Measurements from ENCODE around the gene NRXN2. TPM values are rescaled to one million over a fixed set of nuclear protein-coding genes. Genes with fewer than 3 reads are reported as not detected.

Gene NRXN2
- total RNA-seq, 2 experiments from 2014 or later = 0.32 to 0.44 TPM

DNA sequence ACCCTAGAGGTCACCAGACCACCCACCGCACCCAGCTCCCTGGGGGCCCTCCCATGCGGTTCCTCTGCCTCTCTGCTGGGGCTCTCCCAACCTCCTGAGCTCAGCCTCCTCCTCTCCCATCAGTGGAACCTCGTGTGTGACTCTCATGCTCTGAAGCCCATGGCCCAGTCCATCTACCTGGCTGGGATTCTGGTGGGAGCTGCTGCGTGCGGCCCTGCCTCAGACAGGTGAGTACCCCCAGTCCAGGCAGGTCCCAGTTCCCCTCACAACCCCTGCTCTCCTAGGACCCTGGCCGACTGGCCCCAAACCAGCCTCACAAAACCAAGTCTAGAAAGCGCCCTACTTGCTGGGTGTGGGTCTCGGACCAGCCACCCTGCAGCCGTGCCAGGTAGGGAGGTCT is 130.3 kb downstream of the NRXN2 start:
- CTCF ChIA-PET = no interaction called here
- POLR2A ChIA-PET = no interaction called here

DNA sequence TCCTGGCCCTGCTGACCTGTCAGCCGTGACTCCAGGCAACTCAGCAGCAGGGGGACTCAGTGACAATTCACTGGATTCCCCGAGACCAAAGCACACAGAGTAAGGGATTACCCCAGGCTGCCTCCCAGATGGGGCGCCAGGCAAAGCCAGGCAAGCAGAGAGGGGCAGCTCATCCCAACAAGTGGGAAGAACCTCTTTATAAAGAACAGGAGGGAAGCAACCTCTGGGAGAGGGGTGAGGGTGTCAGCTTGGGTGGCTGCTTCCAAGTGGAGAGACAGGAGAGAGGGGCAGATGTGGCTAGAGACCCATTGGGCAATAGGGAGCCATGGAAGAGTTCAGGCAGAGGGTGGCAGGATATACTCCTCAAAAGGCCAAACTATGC is 130.8 kb downstream of the NRXN2 start:
- POLR2A ChIA-PET = no interaction called here
- CTCF ChIA-PET = no interaction called here

DNA sequence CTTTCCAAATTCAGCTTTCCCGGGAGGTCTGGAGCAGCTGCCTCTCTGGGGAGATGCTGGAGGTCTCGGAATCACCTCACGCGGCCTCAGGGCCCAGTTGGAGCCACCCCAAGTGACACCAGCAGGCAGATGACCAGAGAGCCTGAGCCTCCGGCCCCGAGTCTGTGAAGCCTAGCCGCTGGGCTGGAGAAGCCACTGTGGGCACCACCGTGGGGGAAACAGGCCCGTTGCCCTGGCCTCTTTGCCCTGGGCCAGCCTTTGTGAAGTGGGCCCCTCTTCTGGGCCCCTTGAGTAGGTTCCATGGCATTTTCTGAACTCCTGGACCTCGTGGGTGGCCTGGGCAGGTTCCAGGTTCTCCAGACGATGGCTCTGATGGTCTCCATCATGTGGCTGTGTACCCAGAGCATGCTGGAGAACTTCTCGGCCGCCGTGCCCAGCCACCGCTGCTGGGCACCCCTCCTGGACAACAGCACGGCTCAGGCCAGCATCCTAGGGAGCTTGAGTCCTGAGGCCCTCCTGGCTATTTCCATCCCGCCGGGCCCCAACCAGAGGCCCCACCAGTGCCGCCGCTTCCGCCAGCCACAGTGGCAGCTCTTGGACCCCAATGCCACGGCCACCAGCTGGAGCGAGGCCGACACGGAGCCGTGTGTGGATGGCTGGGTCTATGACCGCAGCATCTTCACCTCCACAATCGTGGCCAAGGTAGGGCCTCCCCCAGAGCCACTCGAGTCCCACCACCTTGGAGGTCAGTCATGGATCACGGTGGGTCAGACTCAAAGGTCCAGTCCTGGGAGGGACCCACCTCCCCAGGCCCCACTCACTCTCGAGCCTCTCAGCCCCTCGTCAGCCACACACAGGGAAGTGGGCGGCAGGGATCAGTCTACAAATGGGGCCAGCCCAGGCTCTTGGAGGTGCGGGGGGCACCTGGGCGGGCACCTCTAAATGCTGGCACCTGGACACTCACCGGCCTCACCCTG is 131.5 kb downstream of the NRXN2 start:
- ChIA-PET POLR2A (no interaction called here), CTCF (no interaction called here)

DNA sequence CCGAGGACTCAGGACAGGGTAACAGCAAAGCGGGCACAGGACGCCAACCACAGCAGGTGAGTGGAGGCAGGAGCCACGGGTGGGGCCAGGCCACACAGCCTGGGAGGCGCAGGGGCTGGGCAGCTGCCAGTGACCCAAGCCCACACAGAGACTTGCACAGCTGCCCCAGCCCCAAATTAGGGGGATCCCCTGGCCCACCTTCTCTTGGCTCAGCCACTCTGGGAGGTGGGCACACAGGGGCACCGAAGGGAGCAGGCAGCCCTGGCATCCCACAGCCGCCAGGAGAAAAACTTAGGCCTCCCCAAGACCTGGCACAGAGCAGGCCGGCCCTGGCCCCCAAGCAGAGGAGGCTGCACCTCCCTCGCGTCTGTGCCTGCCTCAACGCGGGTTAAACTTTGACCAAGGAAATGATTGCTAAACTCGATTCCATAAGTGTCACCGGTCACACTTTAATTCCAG is 132.2 kb downstream of the NRXN2 start, which contains the start of gene SLC22A12:
TSS of gene SLC22A12 (plus strand) at position 458 of the 459 bp plus-strand sequence. CDS start 337 bp downstream, outside the sequence.
- POLR2A ChIA-PET = no interaction called here
- CTCF ChIA-PET = no interaction called here

DNA sequence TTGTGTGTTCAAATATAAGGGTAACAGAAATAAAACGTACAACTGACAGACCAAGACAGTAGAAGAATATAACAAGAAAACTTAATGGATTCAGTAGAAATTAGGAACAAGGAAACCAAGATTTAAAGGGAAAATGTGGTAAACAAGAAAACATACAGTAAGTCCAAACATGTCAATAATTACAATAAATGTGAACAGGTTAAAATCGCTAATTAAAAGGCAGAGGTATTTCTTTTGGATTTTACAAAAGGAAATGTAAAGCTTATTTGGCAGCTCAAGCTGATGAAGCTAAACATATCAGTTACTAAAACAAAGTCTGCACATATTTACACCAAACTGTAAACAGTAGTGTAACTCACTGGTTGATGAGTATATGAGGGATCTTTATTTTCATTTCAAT is 134.3 kb downstream of the NRXN2 start:
- POLR2A ChIA-PET = no interaction called here

DNA sequence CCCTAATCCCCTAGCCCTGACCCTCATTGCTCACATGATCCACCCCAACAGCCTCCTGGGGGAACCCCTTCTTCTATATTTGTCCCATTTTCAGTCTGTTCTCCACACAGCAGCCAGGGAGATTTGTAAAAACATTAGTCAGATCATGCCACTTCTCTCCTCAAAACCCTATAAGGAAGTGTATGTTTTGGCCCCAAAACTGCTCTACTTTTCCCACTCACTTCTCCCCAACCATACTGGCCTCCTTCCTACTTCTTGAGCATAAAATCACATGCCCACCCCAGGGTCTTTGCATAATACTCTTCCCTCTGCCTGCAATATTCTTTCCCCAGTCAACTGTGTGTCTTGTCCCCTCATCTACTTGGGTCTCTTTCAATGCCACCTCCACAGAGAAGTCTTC is 136.6 kb downstream of the NRXN2 start:
- ChIA-PET POLR2A (no interaction called here), CTCF (no interaction called here)

More for the DNA sequence above, 134.3 kb downstream of the NRXN2 start:
- CTCF ChIA-PET = interaction anchor here (0.6 kb wide), 1 partner anchor 1449 kb away, joined by 3 read pairs; no protein-coding TSS in a partner anchor

DNA sequence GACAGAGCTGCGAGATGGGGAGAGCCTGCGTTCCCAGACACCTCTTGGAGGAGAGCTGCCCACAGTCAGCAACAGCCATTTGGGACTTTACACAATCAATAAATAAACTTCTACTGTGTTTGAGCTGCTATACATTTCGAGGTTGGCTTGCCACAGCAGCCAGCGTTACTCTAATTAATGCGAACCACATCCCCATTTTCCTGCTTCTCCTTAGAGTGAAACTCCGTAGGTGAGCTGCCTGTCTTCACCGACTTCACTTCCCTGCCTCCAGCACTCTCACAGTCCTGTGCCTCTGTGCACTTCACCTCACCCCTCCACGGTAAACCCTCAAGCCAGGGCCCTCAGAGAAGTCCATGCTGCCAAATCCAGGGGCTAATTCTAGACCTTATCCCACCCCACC is 137.8 kb downstream of the NRXN2 start:
- ChIA-PET CTCF (no interaction called here), POLR2A (no interaction called here)

DNA sequence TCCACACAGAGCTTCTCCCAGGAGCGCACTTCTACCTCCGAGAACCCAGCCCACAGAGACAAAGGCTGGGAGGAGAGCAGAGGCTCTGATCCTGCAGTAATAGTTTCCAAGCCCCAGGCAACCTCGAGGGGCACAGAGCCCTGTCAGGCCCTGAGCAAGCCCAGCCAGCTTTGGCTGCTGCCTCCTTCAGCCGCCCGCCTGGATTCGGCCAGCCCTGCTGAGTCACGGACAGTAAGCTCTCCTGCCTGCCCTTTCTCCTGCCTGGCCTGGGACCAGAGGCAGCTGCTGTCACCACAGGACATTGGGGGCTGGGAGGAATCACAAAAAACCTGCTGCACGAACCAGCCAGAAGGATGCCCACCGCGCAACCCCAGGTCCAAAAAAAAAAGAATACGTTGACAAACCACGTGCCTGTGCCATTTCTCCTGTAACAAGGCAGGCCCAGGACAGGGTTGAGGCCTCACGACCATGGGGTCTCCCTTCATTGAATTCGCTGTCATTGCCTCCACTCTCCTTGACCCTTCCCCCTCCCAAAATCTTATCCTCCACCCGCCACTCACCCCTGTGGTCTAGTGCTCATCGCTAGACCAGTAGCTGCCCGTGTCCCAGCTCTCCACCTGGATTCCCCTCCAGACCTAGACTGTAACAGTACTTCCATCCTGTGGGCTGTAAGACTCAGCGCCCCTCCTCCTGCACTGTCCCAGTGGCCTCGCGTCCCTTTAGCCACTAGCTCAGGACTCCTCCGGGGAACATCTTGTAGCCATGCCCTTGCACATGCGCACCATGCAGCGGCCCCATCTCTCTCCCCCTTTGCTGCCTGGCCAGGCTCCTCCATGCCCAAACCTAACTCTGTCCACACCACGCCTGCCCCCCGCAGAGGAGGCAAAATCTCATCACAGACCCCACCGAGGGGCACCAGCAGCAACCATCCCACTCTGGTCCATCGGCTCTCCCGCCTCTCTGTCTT is 139.4 kb downstream of the NRXN2 start:
- POLR2A ChIA-PET = no interaction called here

DNA sequence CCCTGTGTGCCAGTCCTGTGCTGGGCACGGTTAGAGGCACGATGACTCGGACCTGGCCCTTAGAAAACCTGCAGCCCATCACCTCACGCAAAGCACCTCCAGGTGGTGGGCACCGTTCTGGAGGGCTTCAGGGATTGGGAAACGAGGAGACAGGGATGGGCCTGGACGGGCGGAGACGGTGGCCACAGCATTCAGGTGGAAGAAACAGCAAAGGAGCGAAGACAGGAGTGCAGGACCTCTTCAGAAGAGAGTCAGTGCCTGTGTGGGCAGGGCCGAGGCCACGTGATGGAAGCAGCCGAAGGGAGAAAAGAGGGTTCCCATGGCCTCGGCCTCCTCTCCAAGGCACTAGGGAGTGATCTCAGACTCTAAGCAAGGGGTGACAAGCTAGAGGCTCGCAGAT is 140.1 kb downstream of the NRXN2 start:
- ChIA-PET POLR2A (no interaction called here), CTCF (no interaction called here)

More for the DNA sequence above, 139.4 kb downstream of the NRXN2 start:
- CTCF ChIA-PET = no interaction called here

DNA sequence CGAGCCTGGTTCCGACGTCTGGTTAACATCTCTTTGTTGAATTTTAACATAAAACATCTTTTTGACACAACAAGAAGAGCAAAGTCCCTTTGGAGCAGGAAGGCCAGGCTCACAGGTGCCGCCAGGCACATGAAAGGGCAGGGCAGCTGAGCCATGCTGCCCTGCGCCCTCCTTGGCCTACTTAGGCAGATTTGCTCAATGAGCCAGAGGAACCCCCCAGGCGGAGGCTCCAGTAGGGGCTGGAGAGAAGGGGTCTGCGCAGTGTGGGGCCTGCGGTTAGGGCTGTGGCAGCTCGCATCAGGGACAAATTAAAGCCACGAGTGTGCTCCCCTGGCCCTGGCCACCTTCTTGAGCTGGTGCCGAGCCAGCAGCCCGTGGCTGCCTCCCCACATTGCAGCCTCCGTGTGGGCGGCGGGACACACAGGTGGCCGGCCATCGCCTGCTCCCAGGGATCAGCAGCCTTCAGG is 141.9 kb downstream of the NRXN2 start:
- CTCF ChIA-PET = no interaction called here
- POLR2A ChIA-PET = no interaction called here

DNA sequence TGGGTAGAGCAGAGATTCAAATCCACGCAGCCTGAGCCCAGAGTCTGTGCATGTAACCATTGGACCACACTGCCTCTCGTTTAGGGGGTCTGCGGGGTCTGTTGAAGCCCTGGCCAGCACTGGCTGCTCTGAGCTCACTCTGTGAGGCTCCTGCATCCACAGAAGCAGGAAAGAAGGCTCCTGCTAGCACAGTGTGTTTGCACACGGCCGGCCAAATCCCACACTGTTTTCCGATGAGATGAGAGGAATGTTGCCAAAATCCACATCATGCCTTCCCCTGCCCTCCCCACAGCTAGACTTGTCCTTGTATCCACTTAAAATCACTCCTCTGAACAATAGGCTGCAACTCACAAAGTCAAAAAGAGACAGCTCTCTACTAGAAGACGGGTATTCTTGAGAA is 142.6 kb downstream of the NRXN2 start:
- ChIA-PET CTCF (no interaction called here), POLR2A (no interaction called here)

DNA sequence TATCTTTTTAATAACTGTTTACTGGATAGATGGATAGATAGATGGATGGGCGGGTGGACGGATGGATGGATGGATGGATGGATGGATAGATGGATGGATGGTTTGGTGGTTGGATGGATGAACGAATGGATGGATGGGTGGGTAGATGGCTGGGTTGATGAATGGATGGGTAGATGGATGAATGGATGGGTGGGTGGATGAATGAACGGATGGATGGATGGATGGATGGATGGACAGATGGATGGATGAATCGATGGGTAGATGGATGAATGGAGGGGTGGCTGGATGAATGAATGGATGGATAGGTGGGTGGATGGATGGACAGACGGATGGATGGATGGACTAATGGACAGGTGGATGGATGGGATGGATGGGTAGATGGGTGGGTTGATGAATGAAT is 145.8 kb downstream of the NRXN2 start:
- ChIA-PET CTCF (no interaction called here), POLR2A (no interaction called here)

DNA sequence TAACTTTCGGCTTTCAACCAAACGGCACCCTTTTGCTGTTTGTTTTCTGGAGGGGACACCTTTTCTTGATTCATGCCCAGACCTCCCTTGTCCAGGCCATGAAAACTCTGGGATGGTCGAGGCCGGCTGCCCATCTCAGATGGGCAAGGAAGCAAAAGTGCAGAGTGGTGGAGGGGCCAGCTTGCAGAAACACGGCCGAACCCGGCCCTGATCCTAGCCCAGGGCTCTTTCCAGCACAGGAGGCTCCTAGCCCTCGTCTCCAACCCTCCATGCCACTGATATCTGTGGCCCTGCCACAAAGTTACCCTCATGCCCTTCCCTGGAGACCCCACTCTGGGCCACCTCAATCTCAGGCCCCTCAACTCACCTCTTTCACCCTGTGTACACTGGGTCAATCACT is 150.9 kb downstream of the NRXN2 start:
- ChIA-PET CTCF (no interaction called here), POLR2A (no interaction called here)

DNA sequence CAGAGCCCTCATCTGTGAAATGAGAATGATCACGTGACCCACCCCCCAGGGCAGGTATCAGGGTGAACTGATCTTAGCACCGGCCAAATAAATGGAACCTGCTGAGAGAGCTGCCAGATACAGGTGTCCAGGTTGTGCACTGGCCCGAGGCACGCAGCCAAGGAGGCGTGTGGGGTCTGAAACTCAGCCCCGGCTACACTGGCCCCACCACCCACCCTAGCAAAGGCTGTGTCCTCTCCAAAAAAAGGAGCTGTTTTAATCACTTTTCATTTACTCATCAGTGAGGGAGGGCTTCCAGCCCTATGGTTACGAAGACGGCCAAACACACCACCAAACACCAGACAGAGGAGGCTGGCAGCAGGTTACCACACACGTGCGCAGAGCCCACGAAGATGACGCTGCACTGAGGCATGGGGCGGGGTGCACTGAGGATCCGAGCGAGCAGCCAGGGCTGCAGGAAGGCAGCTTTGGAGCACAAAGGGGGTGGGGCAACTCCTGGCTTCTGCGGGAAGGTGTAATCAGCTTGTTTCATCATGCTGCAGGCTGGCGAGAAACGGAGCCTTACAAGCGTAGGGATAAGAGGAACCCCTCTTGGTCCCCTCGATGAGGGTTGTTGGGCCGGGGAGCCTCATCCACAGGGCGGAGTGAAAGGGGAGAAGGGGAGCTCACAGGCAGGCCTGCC is 151.4 kb downstream of the NRXN2 start:
- ChIA-PET POLR2A (no interaction called here), CTCF (no interaction called here)

DNA sequence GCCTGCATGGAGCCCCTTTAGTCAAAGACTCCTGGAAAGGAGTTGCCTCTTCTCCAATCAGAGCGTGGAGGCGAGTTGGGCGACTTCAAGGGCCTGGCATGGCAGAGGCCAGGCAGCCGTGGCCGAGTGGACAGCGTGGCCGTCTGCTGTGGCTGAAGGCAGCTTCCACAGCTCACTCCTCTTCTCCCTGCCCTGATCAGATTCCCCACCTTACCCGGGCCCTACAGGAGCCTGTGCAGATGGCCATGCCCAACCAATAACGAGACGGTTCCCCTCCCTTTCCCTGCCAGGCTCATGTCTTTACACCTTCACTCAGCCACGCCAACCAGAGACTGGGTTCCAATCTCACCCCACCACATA is 152.0 kb downstream of the NRXN2 start:
- ChIA-PET POLR2A (no interaction called here), CTCF (no interaction called here)

DNA sequence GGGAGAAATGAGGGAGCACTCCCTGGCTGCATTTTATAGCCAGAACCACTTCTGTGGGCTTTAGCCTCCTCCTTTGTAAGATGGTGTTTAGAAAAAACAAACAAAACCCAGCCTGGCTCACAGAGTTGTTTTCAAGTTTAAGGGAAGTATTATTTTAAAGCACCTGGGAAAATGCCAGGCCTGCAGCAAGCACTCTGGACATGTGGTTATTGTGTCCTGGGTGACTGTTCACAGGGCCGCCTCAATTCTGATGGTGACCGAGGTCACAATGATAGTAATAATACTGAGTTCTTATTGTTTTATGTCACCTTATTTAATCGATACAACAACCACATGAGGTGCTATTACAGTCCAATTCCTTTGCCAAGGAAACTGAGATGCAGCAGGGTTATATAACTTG is 152.7 kb downstream of the NRXN2 start:
- ChIA-PET POLR2A (no interaction called here), CTCF (no interaction called here)

DNA sequence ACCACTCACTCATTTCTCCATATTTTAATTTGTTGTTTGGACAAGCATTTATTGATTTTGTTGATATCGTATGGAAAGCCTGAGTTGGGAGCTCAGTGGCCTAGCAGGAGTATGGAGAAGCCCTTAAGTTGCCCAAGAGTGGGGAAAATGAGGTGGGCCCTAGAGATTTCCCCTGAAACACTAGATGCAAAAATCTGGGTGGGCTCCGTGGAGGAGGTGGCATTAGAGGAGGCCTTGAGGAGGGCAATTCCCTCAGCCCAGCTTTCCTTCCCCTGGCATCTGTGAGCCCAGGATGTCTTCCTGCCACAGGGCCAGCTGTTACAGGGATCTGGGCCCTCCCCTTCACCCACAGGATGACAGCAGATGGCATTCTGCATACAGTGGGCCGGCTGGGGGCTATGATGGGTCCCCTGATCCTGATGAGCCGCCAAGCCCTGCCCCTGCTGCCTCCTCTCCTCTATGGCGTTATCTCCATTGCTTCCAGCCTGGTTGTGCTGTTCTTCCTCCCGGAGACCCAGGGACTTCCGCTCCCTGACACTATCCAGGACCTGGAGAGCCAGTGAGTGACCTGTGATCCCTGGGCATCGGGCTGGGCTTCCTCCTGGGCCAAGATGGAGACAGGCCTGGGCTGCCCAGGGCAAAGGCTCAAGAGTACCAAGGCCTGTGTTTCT is 153.6 kb downstream of the NRXN2 start:
- ChIA-PET POLR2A (no interaction called here), CTCF (no interaction called here)

DNA sequence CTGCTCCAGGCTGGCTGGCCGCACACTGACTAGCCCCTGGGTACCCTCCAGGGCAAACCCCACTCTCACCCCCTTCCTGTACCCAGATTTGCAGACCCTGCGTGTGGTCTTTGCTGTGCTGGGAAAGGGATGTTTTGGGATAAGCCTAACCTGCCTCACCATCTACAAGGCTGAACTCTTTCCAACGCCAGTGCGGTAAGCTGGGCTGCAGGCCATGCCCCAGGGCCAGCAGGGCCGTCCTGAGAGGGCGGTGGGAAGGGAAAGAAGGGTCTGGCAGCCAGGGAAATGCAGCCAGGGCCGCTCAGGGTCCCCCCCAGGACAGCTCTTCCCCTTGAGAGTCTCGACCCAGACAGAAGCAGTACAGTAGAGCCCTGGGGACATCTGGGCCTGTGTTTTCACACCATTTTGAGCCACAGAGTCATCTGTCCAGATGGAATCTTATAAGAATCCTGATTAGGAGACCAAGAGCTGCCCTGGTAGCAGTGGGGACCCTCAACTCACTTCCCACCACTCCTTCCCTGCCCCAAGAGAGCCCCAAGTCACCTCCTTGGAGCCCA is 154.3 kb downstream of the NRXN2 start:
- CTCF ChIA-PET = no interaction called here
- POLR2A ChIA-PET = no interaction called here

DNA sequence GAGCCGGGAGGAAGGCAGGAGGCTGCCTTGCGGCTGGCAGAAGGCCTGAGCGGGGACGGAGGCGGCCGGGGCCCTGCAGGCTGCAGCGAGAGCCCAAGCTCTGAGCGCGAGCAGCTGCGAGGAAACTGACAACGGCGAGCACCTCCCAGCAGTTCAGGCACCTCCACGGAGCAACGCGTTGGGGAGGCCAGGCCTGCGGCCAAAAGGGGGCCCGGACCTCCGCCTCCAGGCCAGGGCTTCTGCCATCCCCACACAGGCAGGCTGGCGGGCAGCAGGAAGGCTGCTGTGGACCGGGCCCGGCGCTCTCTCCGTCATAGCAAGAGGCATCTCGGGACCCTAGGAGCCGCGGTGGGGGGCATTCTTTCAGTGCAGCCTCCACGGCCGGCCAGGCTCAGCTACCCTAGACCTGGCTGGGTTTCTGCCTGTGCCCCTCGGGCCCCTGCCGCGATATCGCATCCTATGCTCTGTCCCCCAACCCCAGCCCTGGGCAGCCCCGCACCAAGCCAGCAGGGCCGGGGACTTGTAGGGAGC is 154.9 kb downstream of the NRXN2 start:
- CTCF ChIA-PET = no interaction called here
- POLR2A ChIA-PET = no interaction called here
